HEK293 (cell line): ENCODE data around the gene MEGF9.

ENCODE experiments used
- CTCF ChIA-PET: fragments of 350-600 bp; formaldehyde crosslinking; extraction: SDS; loops from one replicate; lab custom pipeline; 2021; ENCODE audit warnings: antibody characterized with exemption; lab: Yijun Ruan, JAX
- POLR2A ChIA-PET: fragments of 300-600 bp; formaldehyde crosslinking; extraction: SDS; loops from one replicate; lab custom pipeline; 2020; ENCODE audit warnings: antibody characterized with exemption, inconsistent platforms; lab: Yijun Ruan, JAX
- H3K27ac ChIP-seq: fragments of 200-500 bp; sonication (Bioruptor generic); 2 replicates; pipeline ENCODE4 v1.5.1; 2014; ENCODE audit warnings: low read depth, low read length, control low read depth, inconsistent platforms; ENCODE audit errors: extremely low read depth
- H3K36me3 ChIP-seq, 2 experiments: fragments of 200-500 bp in 1 of 2; sonication (Bioruptor generic) in 1 of 2; 1 replicate in 1 of 2; 2 replicates in 1 of 2; pipeline ENCODE4 v1.5.1; 2014 to 2017; ENCODE audit warnings: inconsistent platforms in 2 of 2, low read length in 2 of 2; ENCODE audit not compliant: control insufficient read depth in 2 of 2, insufficient read depth in 1 of 2
- H3K4me1 ChIP-seq: fragments of 200-500 bp; sonication (Bioruptor generic); 2 replicates; pipeline ENCODE4 v1.5.1; 2014; ENCODE audit warnings: mild to moderate bottlenecking, low read length, inconsistent platforms; ENCODE audit not compliant: control insufficient read depth, insufficient read depth
- H3K4me3 ChIP-seq: 2 replicates; pipeline ENCODE4 v1.5.1; 2011; ENCODE audit warnings: low read depth, mild to moderate bottlenecking, control low read depth, low read length, moderate library complexity
- H3K9me3 ChIP-seq: fragments of 200-500 bp; sonication (Bioruptor generic); 2 replicates; pipeline ENCODE4 v1.5.1; 2014; ENCODE audit warnings: low read depth, low read length, inconsistent platforms; ENCODE audit not compliant: control insufficient read depth, insufficient read depth
- AEBP2 ChIP-seq: fragments of 450-650 bp; formaldehyde crosslinking; IDR thresholded peaks from 2 replicates; pipeline ENCODE4 v1.5.1; 2016; ENCODE audit warnings: missing biosample characterization, missing genetic modification characterization, borderline replicate concordance
- GLI4 ChIP-seq: fragments of 450-650 bp; formaldehyde crosslinking; IDR thresholded peaks from 2 replicates; pipeline ENCODE4 v1.5.1; 2016; ENCODE audit warnings: missing biosample characterization, missing genetic modification characterization
- IKZF3 ChIP-seq: fragments of 450-650 bp; IDR thresholded peaks from 2 replicates; pipeline ENCODE4 v1.5.0; 2018; ENCODE audit warnings: missing biosample characterization, mild to moderate bottlenecking, missing genetic modification characterization, moderate library complexity
- MEIS1 ChIP-seq: sonication (generic); formaldehyde crosslinking; IDR thresholded peaks from 2 replicates; pipeline ENCODE4 v1.8.1; 2022; ENCODE audit warnings: missing genetic modification reagents, mild to moderate bottlenecking, borderline replicate concordance
- OSR2 ChIP-seq: fragments of 450-650 bp; formaldehyde crosslinking; IDR thresholded peaks from 2 replicates; pipeline ENCODE4 v1.5.1; 2016; ENCODE audit warnings: missing biosample characterization, missing genetic modification characterization
- PRDM1 ChIP-seq: fragments of 450-650 bp; formaldehyde crosslinking; IDR thresholded peaks from 2 replicates; pipeline ENCODE4; 2016; ENCODE audit warnings: missing biosample characterization, missing genetic modification characterization
- WT1 ChIP-seq: fragments of 450-650 bp; formaldehyde crosslinking; IDR thresholded peaks from 2 replicates; pipeline ENCODE4 v1.5.1; 2016; ENCODE audit warnings: missing biosample characterization, missing genetic modification characterization
- ZBTB10 ChIP-seq: fragments of 450-650 bp; formaldehyde crosslinking; IDR thresholded peaks from 2 replicates; pipeline ENCODE4 v1.5.1; 2016; ENCODE audit warnings: missing biosample characterization, missing genetic modification characterization
- ZBTB26 ChIP-seq: fragments of 450-650 bp; formaldehyde crosslinking; optimal IDR thresholded peaks from 2 replicates; pipeline ENCODE3; 2016; ENCODE audit warnings: missing biosample characterization, mild to moderate bottlenecking, missing genetic modification characterization
- ZFHX2 ChIP-seq: fragments of 450-650 bp; formaldehyde crosslinking; conservative IDR thresholded peaks from 2 replicates; pipeline ENCODE4 v1.5.1; 2016; ENCODE audit warnings: missing biosample characterization, missing genetic modification characterization
- ZFP3 ChIP-seq: fragments of 450-650 bp; formaldehyde crosslinking; IDR thresholded peaks from 2 replicates; pipeline ENCODE4 v1.5.1; 2016; ENCODE audit warnings: low read depth, missing biosample characterization, missing genetic modification characterization
- ZFP41 ChIP-seq: fragments of 450-650 bp; formaldehyde crosslinking; IDR thresholded peaks from 2 replicates; pipeline ENCODE4 v1.5.1; 2016; ENCODE audit warnings: missing biosample characterization, missing genetic modification characterization, borderline replicate concordance
- ZNF10 ChIP-seq: fragments of 450-650 bp; formaldehyde crosslinking; IDR thresholded peaks from 2 replicates; pipeline ENCODE4 v1.5.1; 2017; ENCODE audit warnings: missing biosample characterization, missing genetic modification characterization
- ZNF114 ChIP-seq: fragments of 450-650 bp; formaldehyde crosslinking; IDR thresholded peaks from 2 replicates; pipeline ENCODE4 v1.5.0; 2017; ENCODE audit warnings: missing biosample characterization, missing genetic modification characterization
- ZNF155 ChIP-seq: fragments of 450-650 bp; formaldehyde crosslinking; IDR thresholded peaks from 2 replicates; pipeline ENCODE4 v1.5.1; 2016; ENCODE audit warnings: missing biosample characterization, missing genetic modification characterization
- ZNF2 ChIP-seq: fragments of 450-650 bp; formaldehyde crosslinking; IDR thresholded peaks from 2 replicates; pipeline ENCODE4 v1.5.1; 2016; ENCODE audit warnings: missing biosample characterization, missing genetic modification characterization
- ZNF221 ChIP-seq: fragments of 450-650 bp; formaldehyde crosslinking; IDR thresholded peaks from 2 replicates; pipeline ENCODE4 v1.5.1; 2017; ENCODE audit warnings: missing biosample characterization, missing genetic modification characterization, borderline replicate concordance
- ZNF23 ChIP-seq: fragments of 450-650 bp; formaldehyde crosslinking; IDR thresholded peaks from 2 replicates; pipeline ENCODE4 v1.5.1; 2016; ENCODE audit warnings: missing biosample characterization, missing genetic modification characterization, borderline replicate concordance
- ZNF311 ChIP-seq: fragments of 450-650 bp; formaldehyde crosslinking; IDR thresholded peaks from 2 replicates; pipeline ENCODE4 v1.5.1; 2017; ENCODE audit warnings: missing biosample characterization, missing genetic modification characterization, borderline replicate concordance
- ZNF362 ChIP-seq: fragments of 450-650 bp; formaldehyde crosslinking; IDR thresholded peaks from 2 replicates; pipeline ENCODE4 v1.5.1; 2016; ENCODE audit warnings: missing biosample characterization, missing genetic modification characterization
- ZNF423 ChIP-seq: fragments of 450-650 bp; formaldehyde crosslinking; IDR thresholded peaks from 2 replicates; pipeline ENCODE4 v1.5.1; 2016; ENCODE audit warnings: missing biosample characterization, missing genetic modification characterization
- ZNF473 ChIP-seq: fragments of 450-650 bp; formaldehyde crosslinking; IDR thresholded peaks from 2 replicates; pipeline ENCODE4 v1.5.1; 2017; ENCODE audit warnings: missing biosample characterization, missing genetic modification characterization
- ZNF48 ChIP-seq: fragments of 450-650 bp; formaldehyde crosslinking; IDR thresholded peaks from 2 replicates; pipeline ENCODE4 v1.5.1; 2016; ENCODE audit warnings: missing biosample characterization, missing genetic modification characterization
- ZNF677 ChIP-seq: fragments of 450-650 bp; IDR thresholded peaks from 2 replicates; pipeline ENCODE4 v1.5.0; 2018; ENCODE audit warnings: missing biosample characterization, mild to moderate bottlenecking, missing genetic modification characterization, moderate library complexity
- ZNF692 ChIP-seq: fragments of 450-650 bp; formaldehyde crosslinking; IDR thresholded peaks from 2 replicates; pipeline ENCODE4 v1.5.1; 2016; ENCODE audit warnings: missing biosample characterization, missing genetic modification characterization
- ZNF707 ChIP-seq: fragments of 450-650 bp; formaldehyde crosslinking; IDR thresholded peaks from 2 replicates; pipeline ENCODE4 v1.5.1; 2016; ENCODE audit warnings: missing biosample characterization, missing genetic modification characterization
- ZSCAN16 ChIP-seq: fragments of 450-650 bp; formaldehyde crosslinking; IDR thresholded peaks from 2 replicates; pipeline ENCODE4 v1.5.1; 2016; ENCODE audit warnings: missing biosample characterization, missing genetic modification characterization
- ZSCAN18 ChIP-seq: fragments of 450-650 bp; formaldehyde crosslinking; IDR thresholded peaks from 2 replicates; pipeline ENCODE4 v1.5.1; 2016; ENCODE audit warnings: missing biosample characterization, missing genetic modification characterization

The MEGF9 gene

GRCh38 chr9:120646948-120647347, 67.3 kb downstream of the MEGF9 start:
- CTCF ChIA-PET = interaction anchor here (0.8 to 1.3 kb wide), 2 partner anchors 14 to 27 kb away, joined by 4 to 8 read pairs; no protein-coding TSS in a partner anchor
- TF ChIP-seq ZBTB26 (tag by site-specific recombination) (no peak), OSR2 (tag by site-specific recombination) (no peak), ZNF48 (tag by site-specific recombination) (no peak), ZSCAN18 (tag by site-specific recombination) (no peak), ZNF2 (no peak), ZNF677 (tag by site-specific recombination) (no peak), ZFHX2 (tag by site-specific recombination) (no peak), IKZF3 (tag by site-specific recombination) (no peak), ZNF311 (tag by site-specific recombination) (no peak), ZNF23 (tag by site-specific recombination) (no peak), ZNF692 (tag by site-specific recombination) (no peak), ZNF155 (no peak), MEIS1 (CRISPR knock-in tag) (no peak), ZBTB10 (tag by site-specific recombination) (no peak), ZNF10 (tag by site-specific recombination) (no peak), ZSCAN16 (tag by site-specific recombination) (no peak), ZNF473 (tag by site-specific recombination) (no peak)
- no peaks in the 10 kb centered on the region for H3K4me1 ChIP-seq

GRCh38 chr9:120645760-120646159, 68.5 kb downstream of the MEGF9 start:
- no peak overlapping the region for H3K4me3 ChIP-seq
- CTCF ChIA-PET = interaction anchor here (1.3 kb wide), 1 partner anchor 26 kb away, joined by 8 read pairs; no protein-coding TSS in a partner anchor
- no peaks in the 10 kb centered on the region for H3K36me3 ChIP-seq
- POLR2A ChIA-PET = no interaction called here
- H3K4me1 ChIP-seq = no peaks in the 10 kb centered on the region
- H3K9me3 ChIP-seq = no peaks in the 10 kb centered on the region
- H3K27ac ChIP-seq = no peak overlapping the region
- TF ChIP-seq ZNF114 (tag by site-specific recombination) (no peak), ZNF423 (no peak), ZFP3 (tag by site-specific recombination) (no peak), OSR2 (tag by site-specific recombination) (no peak), PRDM1 (tag by site-specific recombination) (no peak), AEBP2 (tag by site-specific recombination) (no peak), WT1 (tag by site-specific recombination) (no peak), ZNF707 (tag by site-specific recombination) (no peak), ZFP41 (tag by site-specific recombination) (no peak), ZNF23 (tag by site-specific recombination) (no peak), ZNF362 (tag by site-specific recombination) (no peak), ZNF221 (tag by site-specific recombination) (no peak), GLI4 (tag by site-specific recombination) (no peak)

More at GRCh38 chr9:120646948-120647347, 67.3 kb downstream of the MEGF9 start:
- H3K27ac ChIP-seq = no peak overlapping the region
- no peaks in the 10 kb centered on the region for H3K36me3 ChIP-seq
- POLR2A ChIA-PET = no interaction called here
- H3K4me3 ChIP-seq = no peak overlapping the region
- no peaks in the 10 kb centered on the region for H3K9me3 ChIP-seq
